ENCODE measurements around the gene DNM2.
A peak's percentile ranks its signal among the peaks of the same experiment; 100 is the strongest.

The DNM2 gene

DNA sequence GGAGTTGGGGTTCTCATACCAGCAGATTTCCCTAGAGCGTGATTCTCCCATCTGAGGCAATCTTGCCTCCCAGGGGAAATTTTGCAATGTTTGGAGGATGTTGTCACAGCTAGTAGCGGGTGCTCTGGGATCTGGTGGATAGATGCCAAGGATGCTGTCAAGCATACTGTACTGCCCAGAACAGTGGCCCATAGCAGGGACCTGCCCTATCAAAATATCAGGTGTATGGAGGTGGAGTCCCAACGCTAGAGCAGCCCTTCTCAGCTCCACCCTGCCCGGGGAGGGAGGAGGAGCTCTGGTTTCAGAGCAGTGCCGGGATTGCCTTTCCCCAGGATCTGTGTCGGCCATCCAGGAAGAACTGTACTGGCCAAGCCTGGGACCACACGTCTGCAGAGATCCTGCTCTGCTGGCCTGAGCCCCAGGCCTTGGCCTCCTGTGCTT, 27.5 kb upstream of the DNM2 start:
- H3K9me3 ChIP-seq (ENCODE audit: control extremely low read depth in 1 of 5, control insufficient read depth in 4 of 5, insufficient read depth in 2 of 5, low read depth in 1 of 5, low read length in 4 of 5): no peaks in the 10 kb centered on the region
- ChIA-PET CTCF (interaction anchor here (0.8 to 1.4 kb wide), 4 partner anchors 19 to 111 kb away, joined by 3 to 4 read pairs (median 3); no protein-coding TSS in a partner anchor), POLR2A (no interaction called here)
- peaks cover 0 to 6% (median 5%) of the 10 kb centered on the region in 4 experiments for H3K4me1 ChIP-seq (ENCODE audit: control extremely low read depth in 1 of 4, control insufficient read depth in 4 of 4, insufficient read depth in 4 of 4, low read length in 3 of 4)
- no peak overlapping the region for H3K27ac ChIP-seq (ENCODE audit: insufficient read depth in 1 of 2, low read depth in 1 of 2, low read length in 2 of 2, poor library complexity in 1 of 2, severe bottlenecking in 2 of 2)
- no peaks in the 10 kb centered on the region for H3K27me3 ChIP-seq (replicated peaks in 2 of 5; ENCODE audit: control insufficient read depth in 4 of 5, insufficient read depth in 5 of 5, low read length in 4 of 5)
- H3K36me3 ChIP-seq (ENCODE audit: control insufficient read depth in 4 of 4, insufficient read depth in 4 of 4, low read length in 3 of 4): peaks cover 15 to 76% (median 65%) of the 10 kb centered on the region in 4 experiments
- no peak overlapping the region for H3K4me3 ChIP-seq (ENCODE audit: control insufficient read depth in 1 of 7, extremely low read depth in 1 of 7, insufficient read depth in 4 of 7, low read depth in 2 of 7, low read length in 6 of 7)
- no peak for DNase-seq
- 96% methylated on average over 7 of the region's 7 CpGs for WGBS (ENCODE audit: insufficient coverage)

DNA sequence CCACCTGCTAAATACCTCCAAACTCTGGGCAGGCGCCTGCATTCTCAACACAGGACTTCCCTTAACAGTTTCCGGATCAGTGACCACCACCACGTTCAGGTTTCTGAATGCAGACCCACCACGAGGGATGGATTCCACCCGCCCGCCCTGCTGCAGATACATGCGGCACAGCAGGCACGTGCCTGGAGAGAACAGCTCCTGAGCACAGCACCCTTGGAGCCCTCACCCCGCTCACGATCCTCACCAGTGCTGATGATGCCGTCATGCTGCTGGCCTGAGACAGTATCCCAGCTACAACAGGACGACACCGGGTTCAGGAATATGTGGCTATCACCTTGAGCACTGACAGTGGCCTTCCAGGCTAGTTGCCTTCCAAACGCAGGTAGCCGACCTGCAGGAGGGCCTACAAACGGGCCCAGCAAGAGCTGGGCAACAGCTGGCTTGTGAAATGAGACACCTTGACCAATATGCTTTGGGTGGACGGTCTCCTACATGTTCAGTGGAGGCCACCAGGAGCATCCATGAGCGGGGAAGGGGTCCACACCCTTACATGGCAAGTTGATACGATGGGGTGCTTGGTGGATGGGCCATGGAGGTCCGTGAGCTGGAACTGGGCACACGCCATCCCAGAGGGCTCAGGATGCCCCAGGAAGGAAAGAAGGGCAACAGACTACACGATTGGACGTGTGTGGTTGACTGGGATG, 26.5 kb upstream of the DNM2 start:
- Histone ChIP-seq H3K27me3 (replicated peaks in 2 of 5; ENCODE audit: control insufficient read depth in 4 of 5, insufficient read depth in 5 of 5, low read length in 4 of 5) (no peaks in the 10 kb centered on the region), H3K27ac (ENCODE audit: insufficient read depth in 1 of 2, low read depth in 1 of 2, low read length in 2 of 2, poor library complexity in 1 of 2, severe bottlenecking in 2 of 2) (no peak overlapping the region), H3K36me3 (ENCODE audit: control insufficient read depth in 4 of 4, insufficient read depth in 4 of 4, low read length in 3 of 4) (peaks cover 15 to 66% (median 57%) of the 10 kb centered on the region in 4 experiments), H3K4me3 (ENCODE audit: control insufficient read depth in 1 of 7, extremely low read depth in 1 of 7, insufficient read depth in 4 of 7, low read depth in 2 of 7, low read length in 6 of 7) (no peak overlapping the region), H3K4me1 (ENCODE audit: control extremely low read depth in 1 of 4, control insufficient read depth in 4 of 4, insufficient read depth in 4 of 4, low read length in 3 of 4) (peaks cover 0 to 13% (median 10%) of the 10 kb centered on the region in 4 experiments), H3K9me3 (ENCODE audit: control extremely low read depth in 1 of 5, control insufficient read depth in 4 of 5, insufficient read depth in 2 of 5, low read depth in 1 of 5, low read length in 4 of 5) (no peaks in the 10 kb centered on the region)
- WGBS (ENCODE audit: insufficient coverage): 90% methylated on average over 23 of the region's 23 CpGs
- DNase-seq: no peak
- ChIA-PET POLR2A (no interaction called here), CTCF (interaction anchor here (1.0 to 1.2 kb wide), 2 partner anchors 10 to 110 kb away, joined by 4 read pairs; partner anchors contain the start of gene QTRT1)

DNA sequence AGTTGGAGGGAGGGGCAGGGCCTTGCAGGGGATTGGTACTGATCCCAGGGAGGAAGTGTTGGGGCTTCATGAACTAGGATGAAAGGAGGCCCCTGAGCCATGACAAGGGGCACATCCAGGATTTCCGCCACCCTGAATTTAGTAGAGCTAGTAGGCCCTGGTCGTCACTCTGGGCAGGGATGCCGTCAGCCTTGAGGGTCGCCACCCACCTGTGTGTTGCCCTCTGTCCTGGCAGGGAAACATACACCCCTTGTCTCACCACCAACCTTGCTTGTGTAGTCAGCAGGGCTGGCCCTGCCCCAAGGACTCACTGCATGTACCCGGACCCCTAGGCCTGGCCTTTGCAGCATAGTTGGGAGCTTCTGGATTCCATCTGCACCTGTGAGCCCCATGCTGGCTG, 26.0 kb upstream of the DNM2 start:
- 87% methylated on average over 5 of the region's 5 CpGs for WGBS (ENCODE audit: insufficient coverage)
- ChIA-PET CTCF (interaction anchor here (1.0 to 1.2 kb wide), 2 partner anchors 10 to 110 kb away, joined by 4 read pairs; partner anchors contain the start of gene QTRT1), POLR2A (no interaction called here)
- Histone ChIP-seq H3K27ac (ENCODE audit: insufficient read depth in 1 of 2, low read depth in 1 of 2, low read length in 2 of 2, poor library complexity in 1 of 2, severe bottlenecking in 2 of 2) (no peak overlapping the region), H3K36me3 (ENCODE audit: control insufficient read depth in 4 of 4, insufficient read depth in 4 of 4, low read length in 3 of 4) (peaks cover 14 to 60% (median 53%) of the 10 kb centered on the region in 4 experiments), H3K4me3 (ENCODE audit: control insufficient read depth in 1 of 7, extremely low read depth in 1 of 7, insufficient read depth in 4 of 7, low read depth in 2 of 7, low read length in 6 of 7) (no peak overlapping the region), H3K4me1 (ENCODE audit: control extremely low read depth in 1 of 4, control insufficient read depth in 4 of 4, insufficient read depth in 4 of 4, low read length in 3 of 4) (peaks cover 0 to 13% (median 10%) of the 10 kb centered on the region in 4 experiments), H3K9me3 (ENCODE audit: control extremely low read depth in 1 of 5, control insufficient read depth in 4 of 5, insufficient read depth in 2 of 5, low read depth in 1 of 5, low read length in 4 of 5) (no peaks in the 10 kb centered on the region), H3K27me3 (replicated peaks in 2 of 5; ENCODE audit: control insufficient read depth in 4 of 5, insufficient read depth in 5 of 5, low read length in 4 of 5) (peaks cover 0 to 2% (median 0%) of the 10 kb centered on the region in 5 experiments)
- no peak for DNase-seq

DNA sequence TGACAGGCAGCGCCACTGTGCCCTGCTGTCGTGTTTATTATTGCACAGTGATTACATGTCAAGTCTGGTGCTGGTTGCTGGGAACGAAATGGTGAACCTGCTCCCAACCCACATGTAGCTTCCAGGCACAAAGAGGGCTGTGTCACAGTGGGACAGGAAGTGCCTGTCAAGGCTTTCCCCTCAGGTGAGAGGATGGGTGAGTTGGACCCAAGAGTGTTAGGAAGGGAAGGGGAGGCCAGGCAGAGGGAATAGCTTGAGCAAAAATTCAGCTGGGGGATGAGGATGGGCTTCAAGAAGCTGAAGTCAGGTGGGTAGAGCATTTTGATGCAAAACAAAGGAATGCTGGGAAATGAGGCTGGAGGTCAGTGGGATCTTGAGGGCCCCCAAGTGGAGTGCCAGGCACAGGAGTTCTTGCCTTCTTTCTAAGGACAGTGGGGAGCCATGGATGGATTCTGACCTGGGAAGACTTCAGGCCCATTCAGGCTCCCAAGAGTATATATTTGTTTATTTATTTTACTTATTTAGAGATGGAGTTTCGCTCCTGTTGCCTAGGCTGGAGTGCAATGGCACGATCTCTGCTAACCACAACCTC, 25.1 kb upstream of the DNM2 start:
- Histone ChIP-seq H3K4me3 (ENCODE audit: control insufficient read depth in 1 of 7, extremely low read depth in 1 of 7, insufficient read depth in 4 of 7, low read depth in 2 of 7, low read length in 6 of 7) (no peak overlapping the region), H3K9me3 (ENCODE audit: control extremely low read depth in 1 of 5, control insufficient read depth in 4 of 5, insufficient read depth in 2 of 5, low read depth in 1 of 5, low read length in 4 of 5) (no peaks in the 10 kb centered on the region), H3K27ac (ENCODE audit: insufficient read depth in 1 of 2, low read depth in 1 of 2, low read length in 2 of 2, poor library complexity in 1 of 2, severe bottlenecking in 2 of 2) (no peak overlapping the region), H3K27me3 (replicated peaks in 2 of 5; ENCODE audit: control insufficient read depth in 4 of 5, insufficient read depth in 5 of 5, low read length in 4 of 5) (peaks cover 0 to 6% (median 0%) of the 10 kb centered on the region in 5 experiments), H3K4me1 (ENCODE audit: control extremely low read depth in 1 of 4, control insufficient read depth in 4 of 4, insufficient read depth in 4 of 4, low read length in 3 of 4) (peaks cover 0 to 13% (median 10%) of the 10 kb centered on the region in 4 experiments), H3K36me3 (ENCODE audit: control insufficient read depth in 4 of 4, insufficient read depth in 4 of 4, low read length in 3 of 4) (peaks cover 14 to 52% (median 45%) of the 10 kb centered on the region in 4 experiments)
- no peak for DNase-seq
- ChIA-PET CTCF (interaction anchor here (1.0 to 1.7 kb wide), 4 partner anchors 9 to 112 kb away, joined by 3 to 5 read pairs (median 4); partner anchors contain the start of gene QTRT1), POLR2A (interaction anchor here (0.7 kb wide), 1 partner anchor 35 kb away, joined by 3 read pairs; no protein-coding TSS in a partner anchor)
- WGBS (ENCODE audit: insufficient coverage): 95% methylated on average over 5 of the region's 5 CpGs

DNA sequence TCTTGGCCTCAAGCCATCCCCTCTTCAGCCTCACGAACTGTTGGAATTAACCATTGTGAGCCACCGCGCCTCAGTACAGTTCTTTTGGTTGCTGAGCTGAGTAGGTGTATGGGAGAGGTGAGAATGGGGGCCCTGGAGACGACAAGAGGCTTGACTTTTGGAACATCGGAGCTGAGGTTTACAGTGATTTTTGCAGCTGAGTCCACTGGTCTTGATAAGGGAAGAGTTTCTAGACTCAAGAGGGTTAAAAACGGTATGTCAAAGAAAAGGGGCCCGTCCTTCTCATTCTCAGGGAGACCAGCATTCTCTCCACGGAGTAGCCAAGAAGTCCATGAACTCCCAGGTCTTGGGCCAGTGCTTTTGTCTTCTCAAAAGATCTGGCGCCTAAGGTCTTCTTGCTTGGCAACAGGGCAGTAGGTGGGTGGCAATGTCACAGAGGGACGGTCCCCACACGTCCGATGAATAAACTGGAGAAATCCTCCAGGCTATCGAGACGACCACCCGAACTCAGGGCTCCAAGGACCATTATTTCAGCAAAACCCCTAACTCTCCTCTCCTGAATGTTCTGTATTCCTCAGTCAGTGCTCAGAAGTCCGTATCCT, 23.1 kb upstream of the DNM2 start:
- Histone ChIP-seq H3K36me3 (ENCODE audit: control insufficient read depth in 4 of 4, insufficient read depth in 4 of 4, low read length in 3 of 4) (peaks cover 5 to 31% (median 26%) of the 10 kb centered on the region in 4 experiments), H3K27ac (ENCODE audit: insufficient read depth in 1 of 2, low read depth in 1 of 2, low read length in 2 of 2, poor library complexity in 1 of 2, severe bottlenecking in 2 of 2) (no peak overlapping the region), H3K27me3 (replicated peaks in 2 of 5; ENCODE audit: control insufficient read depth in 4 of 5, insufficient read depth in 5 of 5, low read length in 4 of 5) (peaks cover 0 to 6% (median 0%) of the 10 kb centered on the region in 5 experiments), H3K9me3 (ENCODE audit: control extremely low read depth in 1 of 5, control insufficient read depth in 4 of 5, insufficient read depth in 2 of 5, low read depth in 1 of 5, low read length in 4 of 5) (no peaks in the 10 kb centered on the region), H3K4me1 (ENCODE audit: control extremely low read depth in 1 of 4, control insufficient read depth in 4 of 4, insufficient read depth in 4 of 4, low read length in 3 of 4) (peaks cover 0 to 13% (median 10%) of the 10 kb centered on the region in 4 experiments), H3K4me3 (ENCODE audit: control insufficient read depth in 1 of 7, extremely low read depth in 1 of 7, insufficient read depth in 4 of 7, low read depth in 2 of 7, low read length in 6 of 7) (peak overlapping the region in 2 of 7 experiments; percentile 49 to 68)
- ChIA-PET POLR2A (no interaction called here), CTCF (interaction anchor here (1.0 to 1.8 kb wide), 6 partner anchors 9 to 128 kb away, joined by 3 to 6 read pairs (median 4); no protein-coding TSS in a partner anchor)
- DNase-seq: no peak
- WGBS (ENCODE audit: insufficient coverage): 59% methylated on average over 16 of the region's 16 CpGs

DNA sequence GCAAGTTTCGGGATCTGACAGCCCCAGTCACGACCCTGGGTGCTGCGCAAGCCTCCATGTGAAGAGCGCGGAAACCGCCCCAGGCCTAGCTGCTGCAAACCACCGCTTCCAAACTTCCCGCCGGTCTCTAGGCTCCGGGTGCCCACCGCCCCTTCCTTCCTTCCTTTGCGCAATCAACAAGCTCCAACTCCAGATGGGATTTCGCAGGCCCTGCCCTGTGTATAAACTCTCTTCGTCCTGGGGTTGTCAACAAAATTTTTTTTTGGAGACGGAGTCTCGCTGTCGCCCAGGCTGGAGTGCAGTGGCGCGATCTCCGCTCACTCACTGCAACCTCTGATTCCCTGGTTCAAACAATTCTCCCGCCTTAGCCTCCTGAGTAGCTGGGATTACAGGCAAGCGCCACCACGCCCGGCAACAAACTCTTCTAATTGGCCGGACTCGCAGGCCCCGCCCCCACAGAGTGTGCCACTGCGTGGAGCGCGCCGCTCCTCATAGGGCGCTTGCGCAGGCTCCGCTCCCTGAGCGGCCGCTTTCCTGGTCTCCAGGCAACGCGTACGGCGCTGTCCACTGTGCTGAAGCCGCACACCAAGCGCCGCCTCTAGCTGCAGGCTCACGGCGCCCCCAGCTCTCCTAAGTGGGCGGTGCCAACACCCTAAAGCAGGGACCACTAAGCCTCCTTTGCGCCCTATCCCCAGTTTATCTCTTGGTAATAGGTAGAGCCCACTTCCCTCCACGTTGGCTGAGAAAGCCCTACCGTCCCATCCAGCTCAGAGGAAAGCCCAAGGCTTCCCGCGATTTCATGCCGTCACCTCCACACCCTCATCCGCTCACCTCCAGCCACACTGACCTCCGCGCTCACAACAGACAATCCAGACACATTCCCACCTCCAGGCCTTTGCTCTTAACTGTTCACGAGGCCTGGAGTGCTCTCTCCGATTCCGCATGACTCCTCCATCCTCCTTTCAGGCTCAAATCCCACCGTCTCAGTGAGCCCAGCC, 22.2 kb upstream of the DNM2 start:
- H3K9me3 ChIP-seq (ENCODE audit: control extremely low read depth in 1 of 5, control insufficient read depth in 4 of 5, insufficient read depth in 2 of 5, low read depth in 1 of 5, low read length in 4 of 5): no peaks in the 10 kb centered on the region
- H3K4me1 ChIP-seq (ENCODE audit: control extremely low read depth in 1 of 4, control insufficient read depth in 4 of 4, insufficient read depth in 4 of 4, low read length in 3 of 4): peaks cover 0 to 13% (median 10%) of the 10 kb centered on the region in 4 experiments
- H3K27me3 ChIP-seq (replicated peaks in 2 of 5; ENCODE audit: control insufficient read depth in 4 of 5, insufficient read depth in 5 of 5, low read length in 4 of 5): peaks cover 0 to 6% (median 0%) of the 10 kb centered on the region in 5 experiments
- CTCF ChIA-PET: interaction anchor here (0.6 to 1.8 kb wide), 8 partner anchors 9 to 153 kb away, joined by 3 to 6 read pairs (median 4); no protein-coding TSS in a partner anchor
- 7% methylated on average over 52 of the region's 59 CpGs for WGBS (ENCODE audit: insufficient coverage)
- H3K27ac ChIP-seq (ENCODE audit: insufficient read depth in 1 of 2, low read depth in 1 of 2, low read length in 2 of 2, poor library complexity in 1 of 2, severe bottlenecking in 2 of 2): no peak overlapping the region
- POLR2A ChIA-PET: no interaction called here
- peak overlapping the region in 6 of 7 experiments; percentile 39 to 68 (median 55) for H3K4me3 ChIP-seq (ENCODE audit: control insufficient read depth in 1 of 7, extremely low read depth in 1 of 7, insufficient read depth in 4 of 7, low read depth in 2 of 7, low read length in 6 of 7)
- peaks cover 0 to 22% (median 18%) of the 10 kb centered on the region in 4 experiments for H3K36me3 ChIP-seq (ENCODE audit: control insufficient read depth in 4 of 4, insufficient read depth in 4 of 4, low read length in 3 of 4)
- DNase-seq: peak; percentile 91 to 96 (median 94)
